Activated CD4-positive, alpha-beta T cell treated with anti-CD3 and anti-CD28 coated beads for 48 hours (primary cell): ENCODE measurements around the gene KIF5C.

Experiments used
- DNase-seq: peaks from one replicate; pipeline ENCODE4 v3.0.0-alpha.2; 2020

The KIF5C gene

DNA sequence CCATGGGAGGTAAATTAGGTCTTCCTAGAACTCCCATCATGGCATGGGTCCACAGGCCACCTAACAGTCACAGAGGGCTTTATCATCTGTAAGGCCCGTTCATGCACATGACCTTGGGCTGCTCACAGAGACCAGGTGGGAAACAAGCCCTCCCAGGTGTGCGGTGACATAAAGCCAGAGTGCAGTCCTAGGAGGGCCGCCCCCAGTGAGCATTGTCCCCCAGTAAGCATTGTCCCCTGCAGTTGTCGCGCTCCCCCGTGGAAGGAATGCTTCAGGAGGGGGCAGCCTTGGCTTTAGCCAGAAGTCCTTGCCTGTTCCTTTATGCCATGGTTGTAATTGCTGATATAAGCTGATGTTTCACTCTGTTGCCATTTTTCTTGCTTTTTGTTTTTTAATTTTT, 121.8 kb downstream of the KIF5C start:
- no peak for DNase-seq

DNA sequence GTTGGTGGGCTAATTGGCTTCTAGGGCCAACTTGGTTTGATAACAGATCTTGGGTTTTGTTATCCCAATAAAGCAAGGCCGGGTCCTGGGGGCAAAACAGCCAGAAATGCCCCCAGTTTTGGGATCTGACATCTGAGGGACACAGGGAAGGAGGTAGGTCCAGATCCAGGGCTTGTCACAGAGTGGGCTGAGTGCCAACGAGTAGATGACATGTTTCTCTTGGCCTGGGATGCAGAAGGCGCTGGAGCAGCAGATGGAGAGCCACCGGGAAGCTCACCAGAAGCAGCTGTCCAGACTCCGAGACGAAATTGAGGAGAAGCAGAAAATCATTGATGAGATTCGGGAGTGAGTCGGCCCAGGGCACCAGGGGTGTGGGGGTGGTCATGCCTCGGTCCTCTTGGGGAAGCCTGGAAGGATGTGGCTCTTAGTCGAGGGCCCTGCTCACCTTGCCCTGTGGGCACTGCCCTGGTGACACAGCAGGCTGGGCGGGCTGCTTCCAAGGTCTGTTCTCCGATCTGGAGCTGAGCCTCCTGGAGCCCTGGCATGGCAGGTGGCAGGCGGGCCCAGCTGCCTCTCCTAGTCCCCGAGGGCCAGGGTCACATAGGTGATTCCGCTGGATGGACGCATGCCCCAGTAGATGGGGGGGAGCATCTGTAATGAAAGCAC, 123.3 kb downstream of the KIF5C start:
- no peak for DNase-seq

DNA sequence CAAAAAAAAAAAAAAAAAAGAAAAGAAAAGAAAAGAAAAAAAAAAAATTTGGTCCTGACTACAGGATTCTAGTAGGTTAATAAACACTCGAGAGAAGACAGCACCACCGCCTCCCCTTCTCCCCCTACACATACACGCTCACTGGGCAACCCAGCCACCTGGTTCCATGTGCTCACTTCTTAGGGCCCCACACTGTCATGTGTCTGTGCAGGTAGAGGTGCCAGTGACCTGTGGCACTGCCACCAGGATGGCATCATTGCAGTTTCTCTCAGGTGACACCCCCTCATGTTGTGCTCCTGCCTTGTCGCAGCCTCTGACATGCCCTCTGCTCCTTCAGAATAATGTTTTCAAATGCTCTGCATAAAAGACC, 123.8 kb downstream of the KIF5C start:
- DNase-seq = no peak

DNA sequence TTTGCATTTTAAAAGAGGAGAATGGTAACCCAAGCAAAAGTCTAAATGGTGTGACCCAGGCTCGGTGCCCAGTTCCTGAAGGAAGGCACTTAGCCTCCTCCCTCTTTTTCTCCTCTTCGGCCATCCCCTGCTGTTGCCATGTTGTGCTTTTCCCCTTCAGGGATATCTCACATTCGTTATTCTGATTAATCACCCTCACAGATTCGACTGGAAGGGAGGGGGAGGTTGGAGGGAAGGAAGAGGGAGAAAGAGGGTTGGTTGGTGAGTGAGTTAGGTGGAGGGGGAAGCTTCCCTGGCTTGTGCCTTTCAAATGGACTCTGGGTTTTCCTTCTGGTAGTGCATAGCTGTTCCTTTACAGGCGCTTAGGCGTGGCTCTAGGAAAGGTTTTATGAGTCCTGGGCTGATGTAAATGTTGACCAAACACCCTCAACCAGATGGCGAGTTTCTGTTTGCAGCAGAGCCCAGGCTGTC, 124.5 kb downstream of the KIF5C start:
- no peak for DNase-seq

DNA sequence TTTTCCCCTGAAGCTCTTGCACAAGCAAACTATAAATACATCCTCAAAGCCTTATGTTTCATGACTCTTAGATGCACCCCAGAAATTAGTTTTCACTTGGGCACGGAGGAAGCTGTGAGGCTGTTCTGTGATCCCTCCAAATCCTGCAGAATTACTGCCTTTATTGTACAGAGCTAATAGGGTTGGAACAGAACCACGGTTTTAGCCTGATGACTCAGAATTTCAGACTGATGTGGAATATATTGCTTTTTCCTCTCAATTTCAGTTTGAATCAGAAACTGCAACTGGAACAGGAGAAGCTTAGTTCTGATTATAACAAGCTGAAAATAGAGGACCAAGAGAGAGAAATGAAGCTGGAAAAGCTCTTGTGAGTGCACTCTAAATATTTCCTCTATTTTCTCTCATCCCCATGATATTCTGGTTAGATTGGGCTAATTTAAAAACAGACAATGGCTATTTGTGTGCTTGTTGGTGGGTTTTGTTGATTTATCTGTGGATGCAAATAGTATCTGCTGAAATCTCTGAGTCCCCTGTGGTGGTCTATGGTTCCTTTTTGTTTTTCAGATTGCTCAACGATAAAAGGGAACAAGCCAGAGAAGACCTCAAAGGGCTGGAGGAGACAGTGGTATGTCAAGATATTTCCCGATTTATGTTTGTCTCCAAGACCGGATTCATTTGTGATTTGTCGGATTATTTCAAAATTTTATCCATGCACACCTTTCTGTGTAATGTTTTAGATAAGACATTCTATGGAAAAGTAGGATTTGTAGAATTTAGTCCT, 125.3 kb downstream of the KIF5C start:
- no peak for DNase-seq

DNA sequence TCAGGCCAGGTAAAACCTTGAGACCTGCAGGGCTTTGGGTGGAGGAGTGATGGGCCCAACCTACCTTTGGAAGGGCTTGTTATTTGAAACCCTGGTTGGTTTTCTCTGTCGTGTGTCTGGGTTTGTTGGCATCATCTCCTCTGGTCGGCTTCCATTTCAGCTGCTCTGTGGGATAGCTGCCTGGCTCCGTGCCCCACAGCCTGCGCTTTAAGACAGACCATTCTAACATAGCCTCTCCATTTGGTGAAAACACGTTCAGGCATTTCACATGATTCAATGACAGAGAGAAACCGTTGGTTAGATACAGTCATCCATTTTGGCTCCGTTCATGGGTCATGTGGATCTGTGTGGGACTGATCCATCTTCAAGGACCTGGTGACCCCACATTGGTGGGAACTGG, 126.5 kb downstream of the KIF5C start:
- DNase-seq = no peak

DNA sequence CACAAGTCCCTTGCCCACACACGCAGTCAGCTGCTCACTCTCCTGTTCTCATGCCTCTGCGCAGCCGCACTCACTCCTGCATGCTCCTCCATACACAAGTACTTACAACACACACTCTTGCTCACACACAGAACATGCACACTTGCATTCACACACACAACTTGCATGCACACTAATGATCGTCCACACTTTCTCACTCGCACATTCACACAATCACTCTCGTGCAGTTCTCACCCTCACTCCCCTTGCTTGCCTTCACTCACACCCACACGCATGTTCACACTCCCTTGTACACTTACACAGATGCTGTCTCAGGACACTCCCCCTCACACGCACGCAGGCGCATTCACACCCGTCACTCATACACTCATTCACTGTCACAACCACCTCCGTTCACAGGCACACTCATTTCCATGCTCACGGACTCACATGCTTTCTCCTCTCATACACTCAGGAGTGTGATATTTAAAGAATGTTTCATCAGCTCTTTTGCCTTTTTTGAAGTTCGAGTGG, 127.4 kb downstream of the KIF5C start:
- DNase-seq = no peak

DNA sequence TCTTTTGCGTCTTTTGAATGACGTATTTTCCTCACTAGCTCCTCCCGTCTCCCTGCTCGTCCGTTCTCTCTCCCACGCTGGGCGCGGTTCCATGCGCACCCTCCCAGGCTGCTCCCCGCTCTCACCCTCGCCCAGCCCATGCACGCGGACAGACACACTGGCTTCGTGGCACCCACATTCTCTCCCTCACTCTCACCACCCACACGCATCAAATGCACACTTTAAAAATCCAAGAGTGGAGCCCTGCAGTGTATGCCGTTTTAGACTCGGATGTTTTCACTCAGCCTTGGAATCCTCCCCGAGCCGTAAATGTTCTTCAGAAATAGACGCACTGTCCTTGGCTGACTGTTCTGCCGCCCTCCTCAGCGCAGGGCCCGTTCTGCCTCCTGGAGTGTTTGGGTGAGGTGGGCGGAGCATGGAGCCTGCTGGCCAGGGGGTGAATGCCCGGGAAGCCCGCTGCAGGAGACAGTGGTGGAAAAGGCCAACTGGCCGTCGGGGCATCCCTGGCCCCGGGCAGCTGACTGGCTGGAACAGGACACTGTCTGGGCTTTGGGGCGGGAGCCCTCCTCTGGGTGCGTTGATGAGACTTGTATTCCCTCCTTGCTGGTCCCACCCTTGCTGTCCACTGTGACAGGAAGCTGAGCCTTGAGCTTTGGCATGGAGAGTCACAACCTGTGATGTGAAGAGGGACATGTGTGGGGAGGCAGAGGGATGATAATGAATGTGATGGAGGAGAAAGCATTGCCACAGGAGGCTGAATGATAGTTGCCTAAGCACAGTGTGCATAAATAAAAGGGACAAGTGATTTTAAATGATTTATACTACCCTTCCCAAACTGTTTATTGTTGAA, 128.1 kb downstream of the KIF5C start:
- DNase-seq = no peak

DNA sequence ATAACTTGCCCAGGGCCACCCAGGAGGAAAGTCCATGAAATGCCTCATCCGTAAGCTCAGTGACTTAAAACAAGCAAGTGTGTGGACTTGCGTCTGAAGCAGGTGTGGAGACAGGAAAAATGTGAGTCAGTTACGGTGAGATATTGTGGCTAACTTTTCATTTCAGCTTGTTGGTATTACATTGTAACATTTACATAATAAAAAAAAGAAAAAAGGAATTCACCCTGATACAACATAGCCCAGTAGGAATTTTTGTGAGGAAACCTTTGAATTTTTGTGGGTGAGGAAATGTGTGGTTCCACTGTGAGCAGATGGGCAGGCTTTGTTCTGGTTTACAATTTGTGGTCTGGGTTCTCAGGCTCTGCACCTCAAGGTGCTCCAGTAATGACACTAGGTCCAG, 129.8 kb downstream of the KIF5C start:
- DNase-seq = no peak

DNA sequence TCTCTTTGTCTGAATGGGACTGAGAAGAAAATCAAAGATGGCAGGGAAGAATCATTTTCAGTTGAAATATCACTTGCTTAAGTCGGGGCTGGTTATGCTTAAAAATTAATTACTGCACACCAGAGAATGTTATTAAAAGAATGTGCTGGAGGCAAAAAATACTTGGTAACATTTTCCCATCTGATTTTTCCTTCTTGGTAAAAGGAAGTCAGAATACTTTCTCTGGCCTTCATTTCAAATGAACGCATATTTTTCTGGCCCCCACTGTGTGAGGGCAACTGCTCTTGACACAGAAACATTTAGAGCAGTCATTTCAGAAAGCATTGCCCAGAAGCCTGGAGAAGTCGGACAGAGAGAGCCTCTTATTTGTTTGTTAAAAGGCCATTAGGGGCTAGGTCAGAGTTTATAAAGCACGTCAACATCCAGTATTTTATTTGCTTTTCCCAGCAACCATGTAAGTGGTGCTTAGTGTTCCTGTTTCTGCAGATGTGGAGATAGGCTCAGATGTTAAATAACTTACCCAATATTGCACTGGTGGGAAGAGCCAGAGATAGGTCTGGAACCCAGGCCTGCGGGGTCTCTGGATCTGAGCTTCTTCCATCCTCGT, 130.5 kb downstream of the KIF5C start:
- no peak for DNase-seq

DNA sequence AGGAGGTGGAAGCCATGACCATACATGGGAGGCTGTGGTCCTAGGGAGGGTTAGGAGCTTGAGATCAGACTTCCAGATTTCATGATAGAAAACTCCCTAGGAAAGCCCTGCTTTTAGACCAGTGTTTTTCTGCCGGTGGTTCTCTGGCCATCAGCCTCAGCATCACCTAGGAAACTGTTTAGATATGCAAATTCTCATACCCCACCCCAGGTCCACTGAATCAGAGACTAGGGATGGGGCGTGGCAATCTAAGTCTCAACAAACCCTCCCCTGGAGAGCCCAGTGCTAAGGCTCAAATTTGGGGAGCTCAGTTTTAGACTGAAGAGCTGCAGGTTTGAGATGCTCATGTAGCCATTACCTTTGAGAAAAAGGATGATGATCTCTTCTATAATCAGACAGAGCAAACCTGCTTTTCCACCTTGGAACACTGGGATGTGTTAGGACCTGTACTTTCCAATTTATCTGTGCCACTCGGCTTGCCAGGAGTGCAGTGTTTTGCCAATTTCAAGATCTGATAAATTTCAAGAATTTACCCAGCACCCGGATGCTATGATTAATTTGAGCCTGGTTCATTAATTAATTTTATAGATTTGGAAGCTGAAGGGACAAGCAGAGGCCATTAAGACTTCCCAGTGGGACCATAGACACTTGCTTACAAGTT, 132.0 kb downstream of the KIF5C start:
- no peak for DNase-seq

DNA sequence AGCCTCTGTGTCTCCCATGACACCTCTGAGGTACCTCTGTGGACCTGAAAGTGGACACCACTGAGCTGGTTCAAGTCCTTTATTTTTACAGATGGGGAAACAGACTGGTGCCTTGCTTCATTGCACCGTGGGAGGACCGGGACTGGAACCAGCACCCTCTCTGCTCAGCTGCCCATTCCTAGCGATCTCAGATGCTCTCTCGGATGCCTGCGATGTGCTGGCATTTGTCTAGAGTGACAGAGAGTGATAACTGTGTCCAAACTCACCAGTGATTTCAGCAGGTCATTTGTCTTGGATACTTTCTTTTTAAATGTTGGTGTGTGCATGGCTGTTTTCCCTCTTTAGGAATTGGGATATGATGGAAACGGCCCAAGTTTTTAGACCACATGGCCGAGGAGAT, 133.4 kb downstream of the KIF5C start:
- no peak for DNase-seq

DNA sequence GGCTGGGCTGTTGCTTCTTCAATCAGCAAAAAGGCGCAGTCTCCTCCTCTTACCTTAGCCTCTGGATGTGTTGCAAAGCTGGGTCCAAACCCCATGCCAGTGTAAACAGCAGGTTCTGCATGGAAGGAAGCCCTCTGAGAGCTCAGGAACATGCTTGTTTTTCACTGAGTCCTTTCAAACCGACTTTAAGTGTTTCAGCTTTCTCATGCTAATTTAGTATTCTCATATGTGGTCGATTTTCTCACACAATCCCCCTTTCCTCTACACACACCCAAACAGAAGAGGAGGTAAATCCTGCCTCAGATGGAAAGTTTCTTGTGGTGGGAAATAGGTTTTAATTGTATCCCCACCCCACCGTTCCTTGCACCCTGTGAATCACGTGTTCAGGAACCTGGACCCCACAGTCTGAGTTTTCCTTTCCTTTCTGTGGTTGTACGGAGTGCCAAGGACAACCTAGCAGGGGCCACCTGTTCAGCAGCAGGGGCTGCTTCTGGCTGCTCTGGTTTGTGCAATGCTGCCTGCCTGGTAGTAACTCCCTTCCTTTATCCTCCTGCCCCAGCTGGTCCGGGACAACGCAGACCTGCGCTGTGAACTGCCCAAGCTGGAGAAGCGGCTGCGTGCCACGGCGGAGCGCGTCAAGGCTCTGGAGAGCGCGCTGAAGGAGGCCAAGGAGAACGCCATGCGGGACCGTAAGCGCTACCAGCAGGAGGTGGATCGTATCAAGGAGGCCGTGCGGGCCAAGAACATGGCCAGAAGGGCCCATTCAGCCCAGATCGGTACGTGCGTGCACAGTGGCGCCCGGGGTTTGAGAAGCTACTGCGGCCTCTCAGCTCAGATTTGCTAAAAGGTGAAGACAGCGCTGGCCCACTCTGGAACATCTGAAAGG, 134.8 kb downstream of the KIF5C start:
- DNase-seq = no peak

DNA sequence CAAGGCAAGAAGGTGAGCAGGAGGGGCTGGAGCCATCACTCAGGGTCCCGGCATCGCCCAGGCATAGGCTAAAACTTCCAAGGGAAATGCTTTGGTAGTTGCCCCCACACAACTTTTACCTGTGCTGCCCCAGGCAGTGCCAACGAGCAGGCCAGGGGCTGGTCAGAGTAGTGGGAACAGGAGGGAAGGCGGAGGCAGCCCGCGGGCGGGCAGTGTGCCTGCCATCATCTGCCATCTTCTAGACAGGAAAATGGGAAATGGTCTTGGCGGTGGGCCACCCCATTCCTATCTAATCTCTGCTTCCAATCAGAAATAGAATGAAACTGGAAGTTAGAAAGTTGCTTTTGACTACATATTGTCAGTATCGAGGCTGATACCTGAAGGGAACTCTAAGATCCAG, 137.5 kb downstream of the KIF5C start:
- no peak for DNase-seq

DNA sequence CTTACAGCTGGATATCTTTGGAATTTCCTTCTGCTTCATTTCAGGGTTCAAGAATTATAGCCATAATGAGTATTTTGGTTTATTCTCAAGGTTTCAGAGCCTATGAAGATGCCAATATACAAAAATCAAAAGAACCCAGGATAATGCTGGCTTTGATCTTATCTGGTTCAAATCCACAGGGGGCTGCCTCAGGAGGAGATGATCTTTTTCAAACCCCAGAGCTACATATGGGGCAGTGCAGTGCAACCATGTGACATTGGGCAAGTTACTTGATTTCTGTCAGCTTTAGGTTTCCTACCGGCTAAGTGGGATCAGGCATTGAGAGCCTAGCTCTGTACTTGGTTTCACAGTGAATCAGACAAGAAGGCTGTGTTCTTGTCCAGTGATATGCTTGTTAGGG, 140.5 kb downstream of the KIF5C start:
- no peak for DNase-seq

DNA sequence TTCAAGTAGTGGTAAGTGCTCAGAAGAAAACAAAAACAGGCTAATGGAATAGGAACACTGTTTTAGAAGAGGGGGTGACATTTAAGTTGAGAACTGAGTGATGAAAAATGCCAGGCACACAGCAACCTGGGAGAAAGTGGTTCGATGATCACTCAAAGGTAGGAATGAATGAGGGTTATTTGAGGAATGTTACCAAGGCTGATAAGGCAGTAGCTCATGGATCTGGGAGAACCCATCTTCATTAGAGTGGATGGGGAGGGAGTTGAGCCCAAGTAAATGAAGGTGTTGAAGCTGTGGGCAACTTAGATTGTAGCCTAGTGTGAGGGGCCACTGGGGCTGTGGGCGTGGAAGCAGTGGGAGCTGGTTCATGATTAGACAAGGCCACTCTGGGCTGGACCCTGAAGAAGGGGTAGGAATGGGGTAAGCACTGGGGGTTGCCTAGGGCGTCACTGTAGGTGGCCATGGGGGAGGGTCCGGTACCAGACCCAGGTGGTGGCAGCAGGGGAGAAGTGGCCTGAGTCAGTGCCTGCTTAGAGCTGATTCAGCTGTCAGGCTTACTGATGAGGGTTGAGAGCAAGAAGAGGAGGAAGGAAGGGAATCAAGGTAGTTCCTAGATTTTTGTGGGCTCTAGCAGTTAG, 141.0 kb downstream of the KIF5C start:
- DNase-seq = no peak

DNA sequence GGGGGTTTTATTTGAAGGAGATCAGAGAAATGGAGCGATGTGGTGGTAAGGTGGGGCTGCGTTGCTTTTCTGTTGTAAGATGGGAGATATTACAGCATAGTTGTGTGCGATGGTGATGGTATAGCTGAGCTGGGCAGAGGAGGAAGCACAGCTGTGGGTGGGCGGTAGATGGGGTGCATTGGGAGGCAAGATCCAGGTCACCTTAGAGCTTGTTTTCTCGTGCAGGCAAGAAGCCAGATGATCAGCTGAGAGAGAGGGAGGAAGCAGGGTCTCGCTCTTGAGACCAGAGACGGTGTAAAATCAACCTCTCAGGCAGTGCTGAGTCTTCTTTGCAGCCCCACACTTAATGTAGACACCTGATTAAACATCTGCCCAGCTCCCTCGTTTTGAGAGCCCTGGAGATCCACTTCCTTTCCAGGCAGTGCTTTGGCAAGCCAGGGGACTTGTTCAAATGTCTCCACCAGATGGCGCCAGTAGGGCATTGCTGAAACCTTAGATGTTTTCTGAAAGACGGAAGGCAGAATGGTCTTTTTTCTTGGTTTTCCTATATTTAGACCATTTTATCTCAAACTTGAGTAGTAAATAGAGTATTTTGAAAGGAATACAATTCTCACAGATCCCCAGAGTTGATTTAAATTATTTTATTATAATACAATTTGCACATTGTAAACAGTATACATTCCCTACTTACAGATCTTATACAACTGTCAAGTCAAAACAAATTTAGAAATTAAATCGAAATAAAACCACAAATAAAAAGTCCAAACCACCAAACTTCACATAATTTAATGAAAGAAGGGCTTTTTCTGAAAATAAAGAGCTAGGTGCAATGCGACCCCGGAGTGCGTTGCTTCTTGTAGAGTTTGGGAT, 142.3 kb downstream of the KIF5C start:
- peak; percentile 85 for DNase-seq

DNA sequence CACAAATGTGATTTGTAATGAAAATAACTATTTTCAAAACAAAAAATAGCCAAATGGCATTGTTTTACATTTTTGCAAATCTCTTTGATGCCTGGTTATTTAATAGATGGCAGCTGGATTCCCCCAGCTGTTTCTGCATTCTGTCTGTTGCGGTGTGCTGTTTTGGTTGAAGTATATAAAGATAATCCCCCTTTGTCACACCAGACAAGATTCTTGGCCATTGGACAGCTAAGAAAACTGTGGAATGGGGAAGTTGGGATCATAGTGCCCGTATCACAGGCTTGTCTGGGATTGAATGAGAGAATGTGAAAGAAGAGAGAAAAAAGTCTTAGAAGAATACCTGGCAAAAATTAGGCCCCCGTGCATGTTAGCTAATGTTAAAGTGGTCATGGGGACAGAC, 144.0 kb downstream of the KIF5C start:
- no peak for DNase-seq

DNA sequence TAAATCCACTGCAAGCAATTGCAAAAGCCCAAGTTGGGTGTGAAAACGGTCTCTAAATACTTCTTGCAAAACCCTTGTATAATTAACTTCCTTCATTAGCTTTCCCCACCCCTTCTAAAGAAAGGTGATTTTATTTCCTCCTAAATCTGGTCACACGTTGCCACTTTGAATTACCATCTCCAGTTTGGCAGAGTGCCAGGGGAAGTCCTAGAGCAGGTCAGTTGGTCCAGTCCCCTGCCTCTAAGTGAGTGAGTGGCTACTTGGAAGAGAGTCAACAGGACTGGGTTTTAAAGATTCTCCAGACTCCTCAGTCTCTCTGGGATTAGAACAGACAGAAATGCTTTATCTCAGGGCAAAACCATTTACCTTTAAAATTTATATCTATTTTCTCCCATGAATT, 144.7 kb downstream of the KIF5C start:
- DNase-seq = no peak

DNA sequence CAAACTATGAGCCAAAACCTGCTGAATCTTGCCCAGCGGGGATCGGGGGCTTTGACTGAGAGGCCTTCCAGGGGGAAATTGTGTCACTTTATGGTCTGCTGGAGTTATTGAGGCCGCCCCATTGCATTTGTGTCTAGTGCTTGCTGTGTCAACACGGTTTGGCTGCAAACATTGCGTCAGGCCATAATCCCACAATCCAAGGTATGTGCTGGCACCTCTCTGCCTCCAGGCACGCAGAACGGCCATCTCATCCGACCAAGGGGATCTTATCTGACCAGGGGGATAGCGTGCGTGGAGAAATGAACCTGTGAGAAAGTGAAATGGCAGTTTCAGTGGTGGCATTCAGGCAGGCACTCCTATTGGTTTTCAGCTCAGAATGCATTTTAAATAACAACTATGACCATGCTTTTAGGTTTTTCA, 145.4 kb downstream of the KIF5C start:
- no peak for DNase-seq
